GM19193 (cell line): Measurements from ENCODE around the gene FAAP20.
A peak's percentile ranks its signal among the peaks of the same experiment; 100 is the strongest.

ENCODE experiments used
- POLR2A ChIP-seq: IDR thresholded peaks from 4 replicates; pipeline ENCODE4 v1.6.1; 2011; ENCODE audit not compliant: insufficient read depth, insufficient read length; ENCODE audit errors: extremely low read depth

FAAP20 gene

DNA sequence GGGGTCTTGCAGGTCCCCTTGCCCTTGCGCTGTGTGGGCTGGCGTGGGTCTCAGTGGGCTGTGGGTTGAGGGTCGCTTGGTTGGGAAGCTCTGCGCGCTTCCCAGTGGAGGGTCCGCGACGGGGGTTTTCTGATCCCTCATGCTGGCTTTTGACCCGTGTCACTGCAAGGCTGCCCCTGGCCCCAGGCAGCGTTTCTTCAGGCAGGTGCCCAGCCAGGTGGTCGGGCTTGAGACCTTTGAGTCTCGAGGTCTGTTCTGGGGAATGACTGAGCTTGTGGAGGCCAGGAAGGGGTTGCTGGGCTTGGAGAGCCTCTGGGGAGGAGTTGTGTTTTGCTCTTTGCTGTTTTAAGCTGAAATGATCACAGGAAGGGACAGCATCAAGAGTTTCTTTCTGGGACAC lies 38.9 kb upstream of the FAAP20 start:
- no peak for TF ChIP-seq POLR2A

DNA sequence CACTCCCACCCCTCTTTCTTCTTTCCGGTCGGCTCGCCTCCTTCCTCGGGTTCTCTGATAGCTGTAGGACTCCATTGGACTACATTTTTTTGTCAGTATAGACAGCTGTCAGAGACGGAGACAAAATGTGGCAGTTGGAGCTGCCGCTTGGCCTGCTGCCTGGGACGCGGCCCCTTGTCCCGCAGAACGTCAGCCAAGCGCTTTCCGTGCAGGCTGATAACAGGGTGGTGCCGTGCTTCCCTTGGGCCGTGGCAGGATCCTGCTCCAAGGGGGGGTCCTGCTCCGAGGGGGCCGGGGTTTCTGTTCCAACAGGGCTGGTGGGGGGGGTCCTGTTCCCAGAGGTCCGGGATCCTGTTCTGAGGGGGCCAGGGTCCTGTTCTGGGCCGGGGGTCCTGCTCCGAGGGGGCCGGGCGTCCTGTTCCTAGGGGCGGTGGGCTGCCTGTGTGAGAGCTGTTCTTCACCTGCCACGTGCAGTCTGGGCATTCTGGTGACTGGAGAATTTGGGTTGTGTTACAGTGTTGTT lies 38.4 kb upstream of the FAAP20 start:
- no peak for TF ChIP-seq POLR2A

DNA sequence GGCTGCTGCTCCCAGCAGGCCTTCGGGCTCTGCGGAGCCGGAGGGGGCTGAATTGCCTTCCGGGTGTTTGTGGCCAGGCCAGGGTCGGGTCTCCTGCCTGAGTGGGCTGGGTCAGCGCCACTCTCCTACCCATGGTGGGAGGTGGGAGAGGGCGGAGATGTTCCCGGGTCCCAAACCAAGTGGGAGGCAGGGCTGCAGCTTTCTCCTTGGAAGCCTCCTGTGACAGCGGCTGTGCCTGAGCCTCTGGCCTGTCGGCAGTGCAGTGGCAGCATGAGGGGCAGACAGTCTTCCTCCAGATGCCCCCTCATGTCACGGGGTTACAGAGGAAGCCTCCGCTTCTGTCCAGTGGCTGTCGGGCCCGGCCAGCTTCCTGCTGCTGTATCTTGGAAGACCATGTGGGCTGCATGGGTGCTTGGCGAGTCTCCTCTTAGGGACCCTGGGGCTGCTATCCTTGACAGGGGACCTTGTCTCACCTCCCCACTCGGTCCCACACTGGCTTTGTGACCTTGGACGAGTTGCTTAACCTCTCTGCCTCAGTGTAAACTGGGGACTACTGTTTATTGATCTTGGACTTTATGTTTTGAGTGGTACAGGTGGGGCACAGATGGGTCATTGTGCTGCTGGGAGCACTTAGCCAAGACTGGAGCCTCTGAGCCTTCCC lies 37.8 kb upstream of the FAAP20 start:
- TF ChIP-seq POLR2A: no peak

DNA sequence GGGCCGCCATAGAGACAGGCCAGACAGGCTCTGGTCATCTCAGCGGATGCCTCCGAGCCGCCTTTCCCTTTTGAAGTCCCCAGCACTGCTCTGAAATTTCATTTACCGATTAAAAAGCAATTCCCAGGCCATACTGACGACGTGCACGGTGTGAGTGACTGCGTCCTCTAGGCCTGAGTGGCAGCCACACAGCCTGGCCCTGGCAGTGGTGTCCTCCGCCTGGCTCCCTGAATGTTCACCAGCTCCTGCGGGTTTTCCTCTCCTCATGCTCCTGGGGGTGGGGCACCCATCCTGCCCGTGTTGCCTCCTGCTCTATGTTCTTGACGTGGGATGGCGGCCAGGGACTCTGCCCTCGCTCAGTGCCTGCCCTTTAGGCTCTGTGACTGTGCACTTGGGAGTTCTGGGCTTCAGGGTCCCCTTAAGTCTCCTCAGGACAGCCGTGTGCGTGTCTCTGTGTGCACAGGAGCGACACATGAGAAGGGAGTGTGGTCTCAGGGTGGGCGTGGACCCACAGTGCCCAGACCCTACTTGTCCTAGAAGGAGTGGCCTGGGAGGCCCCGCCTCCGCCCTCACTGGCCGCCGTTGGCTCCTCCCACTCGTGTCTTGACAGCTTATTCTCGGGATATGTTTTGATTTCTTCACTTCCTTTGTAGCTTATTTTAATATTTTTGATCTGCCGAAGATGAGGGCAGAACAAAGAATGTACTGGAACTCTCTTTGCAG lies 37.1 kb upstream of the FAAP20 start:
- no peak for TF ChIP-seq POLR2A

DNA sequence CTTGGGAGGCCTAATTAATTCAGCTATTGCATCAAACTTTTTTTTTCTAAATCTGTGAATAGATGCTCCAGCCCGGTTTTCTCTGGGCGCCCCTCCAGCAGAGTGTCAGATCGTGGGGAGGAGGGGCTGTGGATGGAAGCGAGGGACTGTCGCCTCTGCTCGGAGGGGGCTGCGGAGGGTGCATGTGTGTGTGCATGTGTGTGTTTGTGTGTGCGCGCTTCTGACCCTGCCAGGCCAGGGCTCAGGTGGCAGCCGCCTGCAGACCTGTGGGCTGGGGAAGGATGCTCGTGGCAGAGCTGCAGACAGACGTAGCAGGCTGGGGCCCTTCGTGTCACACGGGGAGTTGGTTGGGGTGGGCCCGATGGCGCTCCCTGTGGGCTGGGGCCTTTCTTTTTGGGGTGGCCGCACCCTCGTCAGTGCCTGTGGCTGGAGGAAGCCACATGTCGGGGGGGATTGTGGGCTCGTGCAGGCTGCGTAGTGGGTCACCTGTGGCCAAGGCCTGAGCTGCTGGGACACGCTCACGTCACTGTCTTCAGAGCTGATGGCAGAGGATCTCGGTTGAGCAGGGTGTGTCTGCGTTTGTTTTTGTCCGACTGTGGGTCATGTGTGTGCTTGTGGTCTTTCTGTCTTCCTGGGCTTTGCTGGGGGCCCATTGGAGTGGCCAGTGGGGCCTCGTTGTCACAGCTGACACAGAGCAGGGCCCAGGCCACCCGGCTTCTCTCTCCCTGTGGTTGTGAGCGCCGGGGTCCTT lies 36.4 kb upstream of the FAAP20 start:
- TF ChIP-seq POLR2A: no peak

DNA sequence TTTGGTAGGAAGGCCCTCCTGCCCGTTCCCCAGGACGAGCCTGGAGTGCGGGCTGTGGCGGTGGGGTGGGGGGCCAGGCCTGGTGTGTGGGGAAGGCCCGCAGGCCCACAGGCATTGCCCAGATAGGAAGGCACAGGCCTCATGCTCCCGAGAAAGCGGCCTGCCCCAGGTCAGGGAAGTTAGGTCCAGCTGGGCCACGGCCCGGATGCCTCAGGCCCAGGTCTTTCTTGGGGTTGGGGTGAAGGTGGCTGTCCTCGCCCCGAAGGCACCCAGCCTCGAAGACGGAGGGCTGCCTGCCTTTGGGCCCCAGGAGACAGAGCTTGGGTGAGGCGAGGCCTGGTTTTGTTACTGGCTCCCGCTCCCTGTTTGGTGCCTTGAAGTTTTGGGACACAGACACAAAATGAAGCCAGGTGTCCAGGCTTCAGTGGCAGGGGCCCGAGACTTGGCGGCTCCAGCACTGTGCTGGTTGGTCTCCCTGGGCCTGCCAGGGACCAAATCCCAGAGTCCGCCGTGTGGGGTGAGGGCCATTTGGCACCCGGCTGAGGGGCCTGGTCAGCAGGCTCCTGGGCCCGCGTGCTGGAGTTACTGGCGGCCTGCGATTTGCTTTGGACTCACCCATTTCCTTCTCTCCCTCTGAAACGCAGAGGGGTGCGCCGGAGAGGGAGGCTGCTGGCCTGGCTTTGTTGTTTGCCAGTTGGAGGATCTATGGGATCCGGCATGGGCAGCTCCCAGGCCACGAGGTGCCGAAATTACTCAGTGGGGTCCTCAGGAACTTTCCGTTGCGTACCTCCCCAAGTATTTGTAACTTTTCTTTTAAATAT lies 35.5 kb upstream of the FAAP20 start:
- TF ChIP-seq POLR2A: no peak

DNA sequence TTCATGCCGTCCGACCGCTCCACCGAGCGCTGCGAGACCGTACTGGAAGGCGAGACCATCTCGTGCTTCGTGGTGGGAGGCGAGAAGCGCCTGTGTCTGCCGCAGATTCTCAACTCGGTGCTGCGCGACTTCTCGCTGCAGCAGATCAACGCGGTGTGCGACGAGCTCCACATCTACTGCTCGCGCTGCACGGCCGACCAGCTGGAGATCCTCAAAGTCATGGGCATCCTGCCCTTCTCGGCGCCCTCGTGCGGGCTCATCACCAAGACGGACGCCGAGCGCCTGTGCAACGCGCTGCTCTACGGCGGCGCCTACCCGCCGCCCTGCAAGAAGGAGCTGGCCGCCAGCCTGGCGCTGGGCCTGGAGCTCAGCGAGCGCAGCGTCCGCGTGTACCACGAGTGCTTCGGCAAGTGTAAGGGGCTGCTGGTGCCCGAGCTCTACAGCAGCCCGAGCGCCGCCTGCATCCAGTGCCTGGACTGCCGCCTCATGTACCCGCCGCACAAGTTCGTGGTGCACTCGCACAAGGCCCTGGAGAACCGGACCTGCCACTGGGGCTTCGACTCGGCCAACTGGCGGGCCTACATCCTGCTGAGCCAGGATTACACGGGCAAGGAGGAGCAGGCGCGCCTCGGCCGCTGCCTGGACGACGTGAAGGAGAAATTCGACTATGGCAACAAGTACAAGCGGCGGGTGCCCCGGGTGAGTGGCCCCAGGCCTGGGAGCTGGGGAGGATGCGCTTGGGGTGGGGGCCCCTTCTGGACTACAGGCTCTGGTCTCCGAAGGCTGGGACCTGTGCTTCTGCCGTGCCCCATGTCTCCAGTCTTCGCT lies 34.7 kb upstream of the FAAP20 start:
- no peak for TF ChIP-seq POLR2A

DNA sequence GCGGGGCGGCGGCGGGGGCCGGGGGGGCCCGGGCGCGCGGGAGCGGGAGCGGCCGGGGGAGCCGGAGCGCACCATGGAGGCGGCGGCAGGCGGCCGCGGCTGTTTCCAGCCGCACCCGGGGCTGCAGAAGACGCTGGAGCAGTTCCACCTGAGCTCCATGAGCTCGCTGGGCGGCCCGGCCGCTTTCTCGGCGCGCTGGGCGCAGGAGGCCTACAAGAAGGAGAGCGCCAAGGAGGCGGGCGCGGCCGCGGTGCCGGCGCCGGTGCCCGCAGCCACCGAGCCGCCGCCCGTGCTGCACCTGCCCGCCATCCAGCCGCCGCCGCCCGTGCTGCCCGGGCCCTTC lies 34.1 kb upstream of the FAAP20 start:
- no peak for TF ChIP-seq POLR2A

DNA sequence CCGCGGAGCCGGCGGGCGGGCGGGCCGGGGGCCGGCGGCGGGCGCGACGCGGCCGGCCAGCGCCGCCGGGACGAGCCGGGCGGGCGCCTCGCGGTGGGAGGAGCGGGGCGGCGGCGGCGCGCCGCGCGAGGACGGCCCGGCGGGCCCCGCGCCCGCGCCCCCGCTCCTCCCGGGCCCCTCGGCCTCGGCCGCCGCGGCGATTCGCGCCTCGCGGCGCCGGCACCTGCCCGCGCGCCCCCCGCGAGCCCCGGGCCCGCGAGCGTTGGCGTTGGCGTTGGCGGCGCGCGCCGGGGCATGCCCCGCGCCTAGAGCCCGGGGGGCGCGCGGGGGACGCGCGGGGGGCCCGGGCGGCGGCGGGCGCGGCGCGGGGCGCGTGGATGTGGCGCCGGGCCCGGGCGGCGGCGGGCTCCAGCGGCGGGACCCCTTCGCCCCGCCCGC lies 33.6 kb upstream of the FAAP20 start, which contains the start of gene SKI:
SKI (plus strand) TSS at position 163 of the 438 bp plus-strand sequence. CDS start 448 bp downstream, outside the sequence.
- no peak for TF ChIP-seq POLR2A

DNA sequence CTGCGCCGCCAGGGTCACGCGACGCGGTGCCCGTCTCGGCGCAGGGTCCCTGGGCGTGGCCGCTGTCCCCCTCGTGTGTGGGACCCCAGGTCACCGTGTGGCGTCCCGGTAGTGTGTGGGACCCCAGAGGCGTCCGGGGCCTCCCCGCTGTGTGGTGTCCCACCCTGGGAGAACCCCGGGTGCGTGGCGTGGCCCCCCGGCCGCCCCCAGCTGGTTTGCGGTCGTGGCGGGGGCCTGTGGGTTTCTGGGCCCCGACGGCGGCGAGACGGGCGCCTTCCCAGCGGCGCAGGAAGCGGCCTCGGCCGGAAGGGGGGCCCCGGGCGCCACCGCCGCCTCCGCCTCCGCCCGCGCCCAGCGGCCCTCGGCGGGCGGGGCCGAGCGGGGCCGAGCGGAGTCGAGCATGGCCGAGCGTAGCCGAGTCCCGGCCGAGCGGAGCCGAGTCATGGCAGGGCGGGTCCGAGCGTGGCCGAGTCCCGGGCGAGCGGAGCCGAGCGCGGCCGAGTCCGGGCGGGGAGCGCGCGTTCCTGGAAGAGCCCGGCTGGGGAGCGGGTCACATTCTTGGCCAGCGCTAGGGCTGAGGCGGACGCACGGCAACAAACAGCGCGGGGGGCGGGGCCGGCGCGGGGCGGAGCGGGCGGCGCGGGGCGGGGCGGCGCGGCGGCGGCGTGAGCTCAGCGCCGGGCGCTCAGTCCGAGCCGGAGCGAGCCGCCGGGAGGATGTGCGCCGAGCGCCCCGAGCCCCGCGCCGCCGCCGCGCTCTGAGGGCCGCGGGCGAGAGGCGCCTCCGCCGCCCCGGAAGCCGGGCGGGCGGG lies 33.0 kb upstream of the FAAP20 start:
- peak; percentile 75 for TF ChIP-seq POLR2A

DNA sequence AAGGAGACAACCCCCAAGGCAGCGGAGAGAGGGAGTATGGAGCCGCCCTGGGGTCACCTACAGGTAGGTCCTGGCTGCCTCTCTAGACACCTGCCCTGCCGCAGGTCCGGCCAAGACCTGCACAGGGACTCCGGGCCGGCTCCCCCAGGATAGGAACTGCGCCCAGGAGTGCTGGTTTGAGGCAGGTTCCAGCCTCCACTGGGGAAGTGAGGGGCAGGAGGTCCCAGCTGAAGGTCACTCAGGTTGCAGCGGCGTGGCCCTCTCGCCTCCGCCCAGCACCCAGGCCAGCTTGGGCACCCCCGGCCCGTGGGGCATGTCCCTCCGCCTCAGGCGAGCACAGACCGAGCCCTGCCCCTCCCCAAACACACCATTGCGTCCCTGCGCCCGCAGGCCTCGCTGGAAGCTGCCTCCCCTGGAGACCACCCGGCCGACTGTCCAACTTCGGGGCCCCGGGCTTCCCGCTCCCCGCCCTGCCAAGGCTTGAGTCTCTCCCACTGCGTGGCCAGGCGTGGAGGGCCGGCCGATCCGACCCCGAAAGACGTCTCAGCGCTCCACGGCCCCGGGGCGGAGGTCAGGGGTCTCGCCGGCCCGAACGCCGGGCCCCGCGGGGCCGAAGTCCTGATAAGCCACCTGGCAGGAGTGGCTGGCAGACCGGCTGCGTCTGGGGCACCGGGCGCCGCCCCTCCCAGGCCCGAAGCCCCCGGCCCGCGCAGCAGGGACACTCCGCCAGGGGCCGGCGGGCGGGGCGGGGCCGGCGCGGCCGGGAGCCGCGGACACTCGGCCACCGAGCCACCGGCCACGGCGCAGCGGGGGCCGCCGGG lies 32.2 kb upstream of the FAAP20 start:
- no peak for TF ChIP-seq POLR2A
